Muscle layer of colon (tissue), 2 donors: Measurements from ENCODE around the gene TTC27.
"Not testable (repeated sequence)": the region's sequence is repeated elsewhere in the genome, so short reads cannot be mapped to it uniquely, and the experiment has no call there.

ENCODE experiments used
- H3K27ac ChIP-seq: one replicate; pipeline ENCODE4 v1.7.0; 2013; ENCODE audit warnings: low read depth, mild to moderate bottlenecking, low read length, moderate library complexity
- H3K27me3 ChIP-seq, 2 donors: one replicate each; pipeline ENCODE4 v1.7.0; 2013; ENCODE audit warnings: low read length in 2 of 2, mild to moderate bottlenecking in 2 of 2; ENCODE audit not compliant: insufficient read depth in 2 of 2, control insufficient read depth in 1 of 2
- H3K36me3 ChIP-seq: one replicate; pipeline ENCODE4 v1.7.0; 2013; ENCODE audit warnings: mild to moderate bottlenecking, low read length; ENCODE audit not compliant: insufficient read depth
- H3K4me1 ChIP-seq: one replicate; pipeline ENCODE4 v1.7.0; 2013; ENCODE audit warnings: mild to moderate bottlenecking, low read length; ENCODE audit not compliant: insufficient read depth
- H3K4me3 ChIP-seq, 2 donors: one replicate each; pipeline ENCODE4 v1.7.0; 2013; ENCODE audit warnings: low read length in 2 of 2, low read depth in 1 of 2, mild to moderate bottlenecking in 1 of 2, moderate library complexity in 1 of 2
- H3K9ac ChIP-seq: one replicate; pipeline ENCODE4 v1.7.0; 2013; ENCODE audit warnings: low read length
- H3K9me3 ChIP-seq: one replicate; pipeline ENCODE4 v1.7.0; 2013; ENCODE audit warnings: mild to moderate bottlenecking, low read length
- donor health status: abdominal sarcoma.
- donor health status: Adenocarcinoma of cecum.

The TTC27 gene

DNA sequence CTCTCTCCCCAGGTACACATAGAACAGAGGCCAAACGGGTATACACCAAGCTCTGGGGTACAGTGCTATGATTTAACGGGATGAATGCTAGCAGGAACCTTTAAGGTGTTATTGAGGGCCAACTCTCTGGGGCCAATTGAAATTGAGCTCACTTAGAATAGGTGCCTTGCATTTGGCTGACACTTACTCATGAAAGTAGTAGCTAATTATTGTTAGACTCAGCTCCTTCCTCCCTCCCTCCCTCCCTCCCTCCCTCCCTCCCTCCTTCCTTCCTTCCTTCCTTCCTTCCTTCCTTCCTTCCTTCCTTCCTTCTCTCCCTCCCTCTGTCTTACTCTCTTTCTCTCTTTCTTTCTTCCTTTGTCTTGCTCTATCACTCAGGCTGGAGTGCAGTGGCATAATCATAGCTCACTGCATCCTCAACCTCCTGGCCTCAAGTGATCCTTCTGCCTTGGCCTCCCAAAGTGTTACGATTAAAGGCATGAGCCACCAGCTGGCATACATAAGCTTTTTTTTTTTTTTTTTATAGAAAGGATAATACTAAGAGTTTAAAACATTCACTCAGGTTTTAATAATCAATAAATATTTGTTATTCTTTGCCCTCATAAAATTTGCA is 95.7 kb downstream of the TTC27 start:
- no peaks in the 10 kb centered on the region for H3K27me3 ChIP-seq
- H3K27ac ChIP-seq = no peak overlapping the region
- H3K9me3 ChIP-seq = no peaks in the 10 kb centered on the region
- H3K9ac ChIP-seq = no peak overlapping the region
- no peaks in the 10 kb centered on the region for H3K36me3 ChIP-seq
- peaks cover 5% of the 10 kb centered on the region for H3K4me1 ChIP-seq
- H3K4me3 ChIP-seq = no peak overlapping the region

DNA sequence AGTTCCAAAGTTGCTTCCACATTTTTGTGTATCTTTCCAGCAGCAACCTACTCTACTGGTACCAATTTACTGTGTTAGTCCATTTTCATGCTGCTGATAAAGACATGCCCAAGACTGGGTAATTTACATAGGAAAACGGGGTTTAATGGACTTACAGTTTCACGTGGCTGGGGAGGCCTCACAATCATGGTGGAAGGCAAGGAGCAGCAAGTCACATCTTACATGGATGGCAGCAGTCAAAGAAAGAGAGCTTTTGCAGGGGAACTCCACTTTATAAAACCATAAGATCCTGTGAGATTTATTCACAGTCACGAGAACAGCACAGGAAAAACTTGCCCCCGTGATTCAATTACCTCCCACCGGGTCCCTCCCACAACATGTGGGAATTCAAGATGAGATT is 98.8 kb downstream of the TTC27 start:
- H3K4me1 ChIP-seq, H3K36me3 ChIP-seq, H3K27ac ChIP-seq, H3K4me3 ChIP-seq, H3K9me3 ChIP-seq, H3K9ac ChIP-seq, H3K27me3 ChIP-seq: not testable (repeated sequence)

DNA sequence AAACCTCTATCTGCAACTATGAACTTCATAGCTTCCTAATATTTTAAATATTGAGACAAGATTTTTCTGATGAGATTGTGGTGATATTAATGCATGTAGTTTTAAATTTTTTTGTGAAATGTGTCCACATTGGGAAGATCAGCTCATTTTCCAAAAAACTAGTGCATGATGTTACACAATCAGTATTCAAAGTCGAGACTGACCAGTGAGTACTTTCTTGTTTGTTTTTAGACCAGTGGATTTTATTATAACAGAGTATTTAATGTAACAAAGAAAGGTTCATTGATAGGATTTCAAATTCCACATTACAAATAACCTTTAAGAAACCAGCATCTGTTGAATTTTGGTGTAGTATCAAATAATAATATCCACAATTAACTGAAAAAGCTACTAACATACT is 99.3 kb downstream of the TTC27 start:
- Histone ChIP-seq H3K9me3 (no peaks in the 10 kb centered on the region), H3K9ac (no peak overlapping the region), H3K4me1 (no peaks in the 10 kb centered on the region), H3K4me3 (no peak overlapping the region), H3K27me3 (no peaks in the 10 kb centered on the region), H3K27ac (no peak overlapping the region), H3K36me3 (no peaks in the 10 kb centered on the region)

DNA sequence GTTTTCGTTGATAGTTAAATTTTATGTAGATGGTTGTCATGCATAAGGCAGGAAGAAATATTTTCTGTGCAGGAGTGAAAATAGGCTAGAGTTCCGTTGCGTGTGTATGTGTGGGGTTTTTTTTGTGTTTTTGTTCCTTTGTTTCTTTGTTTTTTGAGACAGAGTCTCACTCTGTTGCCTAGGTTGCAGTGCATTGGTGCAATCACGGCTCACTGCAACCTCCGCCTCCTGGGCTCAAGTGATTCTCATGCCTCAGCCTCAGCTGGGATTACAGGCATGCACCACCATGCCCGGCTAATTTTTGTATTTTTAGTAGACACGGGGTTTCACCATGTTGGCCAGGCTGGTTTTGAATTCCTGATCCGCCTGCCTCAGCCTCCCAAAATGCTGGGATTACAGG is 103.1 kb downstream of the TTC27 start:
- not testable (repeated sequence) for H3K36me3 ChIP-seq, H3K4me1 ChIP-seq, H3K9ac ChIP-seq, H3K27me3 ChIP-seq, H3K9me3 ChIP-seq, H3K4me3 ChIP-seq, H3K27ac ChIP-seq

DNA sequence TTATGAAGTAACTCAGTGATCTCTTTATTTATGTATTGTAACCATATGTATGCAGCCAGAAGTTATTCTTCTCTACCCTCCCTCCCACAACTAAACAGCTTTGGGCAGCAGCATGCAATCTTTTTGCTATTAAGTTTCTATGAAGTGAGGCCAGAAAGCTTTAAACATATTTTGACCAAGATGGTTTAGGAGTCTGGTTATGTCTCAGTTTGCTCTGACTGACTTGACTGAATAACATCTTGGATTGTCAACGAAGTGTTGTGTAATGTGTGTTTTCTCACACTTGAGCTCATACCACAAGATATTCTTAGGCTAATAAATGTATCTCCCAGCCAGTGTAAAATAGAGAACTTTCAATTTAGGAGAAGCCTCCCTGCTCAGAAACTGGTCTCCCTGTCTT is 104.3 kb downstream of the TTC27 start:
- H3K4me3 ChIP-seq = no peak overlapping the region
- H3K9ac ChIP-seq = no peak overlapping the region
- no peaks in the 10 kb centered on the region for H3K27me3 ChIP-seq
- no peaks in the 10 kb centered on the region for H3K9me3 ChIP-seq
- H3K36me3 ChIP-seq = no peaks in the 10 kb centered on the region
- H3K4me1 ChIP-seq = no peaks in the 10 kb centered on the region
- H3K27ac ChIP-seq = no peak overlapping the region

DNA sequence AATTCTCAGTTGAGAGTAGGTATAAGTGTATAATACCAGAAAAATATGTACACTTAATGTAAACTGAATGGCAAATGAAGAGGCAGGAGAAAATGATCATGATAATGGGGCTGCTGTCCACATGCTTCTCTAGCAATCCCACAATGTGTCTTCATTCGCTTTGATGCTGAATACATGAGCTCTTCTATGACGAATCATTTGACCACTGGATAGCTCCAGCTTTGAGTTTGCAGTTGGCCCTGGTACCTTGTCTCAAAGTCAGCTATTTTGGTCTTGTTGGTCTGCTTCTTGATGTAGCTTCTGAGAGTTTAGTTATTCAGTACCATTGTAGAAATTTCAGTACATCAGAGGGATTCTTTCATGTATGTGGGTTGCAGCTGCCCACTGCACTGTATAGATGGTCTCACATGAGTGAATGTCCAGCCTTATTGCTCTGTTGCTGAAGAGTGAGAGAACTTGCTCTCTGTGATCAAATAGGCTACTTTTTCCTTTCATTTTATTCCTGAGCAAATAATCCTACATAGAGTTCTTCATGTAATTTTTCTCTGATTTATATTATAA is 105.1 kb downstream of the TTC27 start:
- Histone ChIP-seq H3K27ac (no peak overlapping the region), H3K27me3 (no peaks in the 10 kb centered on the region), H3K9me3 (no peaks in the 10 kb centered on the region), H3K4me3 (no peak overlapping the region), H3K36me3 (no peaks in the 10 kb centered on the region), H3K4me1 (no peaks in the 10 kb centered on the region), H3K9ac (no peak overlapping the region)

DNA sequence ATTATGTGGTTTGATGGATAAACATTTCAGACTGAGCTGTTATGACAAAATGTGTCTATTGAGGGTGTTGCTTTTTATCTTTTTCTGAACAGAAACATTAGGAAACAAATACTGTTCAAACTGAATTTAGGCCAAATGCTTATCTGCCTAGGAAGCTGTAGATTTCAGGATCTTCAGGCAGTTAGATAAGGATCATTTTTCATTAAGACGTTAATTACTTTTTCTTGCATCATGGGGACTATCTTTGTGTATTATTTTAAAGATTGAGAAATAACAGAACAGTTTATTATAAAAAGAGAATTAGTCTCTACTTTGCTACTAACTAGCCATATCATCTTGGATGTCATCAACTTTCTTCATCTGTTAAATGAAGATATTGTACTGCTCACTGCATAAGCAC is 107.5 kb downstream of the TTC27 start:
- Histone ChIP-seq H3K27ac (no peak overlapping the region), H3K9ac (no peak overlapping the region), H3K36me3 (no peaks in the 10 kb centered on the region), H3K4me1 (no peaks in the 10 kb centered on the region), H3K9me3 (no peaks in the 10 kb centered on the region), H3K4me3 (no peak overlapping the region), H3K27me3 (no peaks in the 10 kb centered on the region)

DNA sequence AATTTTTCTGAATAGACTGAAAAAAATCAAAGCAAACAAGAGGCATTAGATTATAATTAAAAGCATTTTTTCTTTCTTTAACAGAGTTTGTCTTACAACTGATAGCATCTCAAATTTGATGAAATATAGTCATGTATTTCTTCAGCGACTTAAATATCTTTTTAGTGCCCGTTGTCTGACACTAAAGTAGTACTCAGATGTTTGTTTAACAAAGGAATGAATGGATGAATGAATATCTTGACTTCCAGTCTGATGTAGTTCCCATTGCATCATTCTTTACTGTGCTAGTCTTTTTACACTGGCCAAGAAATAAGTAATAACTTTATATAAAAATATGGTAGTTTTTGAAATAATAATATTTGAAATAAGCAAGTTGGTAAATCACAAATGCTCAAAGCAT is 111.1 kb downstream of the TTC27 start:
- Histone ChIP-seq H3K4me1 (no peaks in the 10 kb centered on the region), H3K27ac (no peak overlapping the region), H3K9ac (no peak overlapping the region), H3K36me3 (no peaks in the 10 kb centered on the region), H3K27me3 (no peaks in the 10 kb centered on the region), H3K4me3 (no peak overlapping the region), H3K9me3 (no peaks in the 10 kb centered on the region)

DNA sequence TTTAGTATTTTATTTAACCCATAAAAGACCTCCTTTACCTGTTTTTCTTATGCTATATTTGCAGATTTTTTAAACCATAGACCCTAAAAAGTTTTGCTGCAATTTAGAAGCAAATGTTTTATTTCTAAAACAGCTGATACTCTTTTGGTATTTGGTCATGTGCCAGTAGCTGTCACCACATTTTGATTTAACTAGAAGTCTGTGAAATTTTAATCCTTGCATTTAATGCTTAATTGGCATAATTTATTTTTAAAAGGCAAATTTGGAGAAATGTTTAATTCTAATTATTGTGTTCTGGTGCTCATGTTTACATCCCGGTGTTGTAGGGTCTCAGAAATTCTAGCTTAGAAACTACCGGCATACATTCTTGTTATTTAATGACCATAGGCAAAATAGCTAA is 111.8 kb downstream of the TTC27 start:
- Histone ChIP-seq H3K9ac (no peak overlapping the region), H3K27ac (no peak overlapping the region), H3K4me1 (no peaks in the 10 kb centered on the region)

DNA sequence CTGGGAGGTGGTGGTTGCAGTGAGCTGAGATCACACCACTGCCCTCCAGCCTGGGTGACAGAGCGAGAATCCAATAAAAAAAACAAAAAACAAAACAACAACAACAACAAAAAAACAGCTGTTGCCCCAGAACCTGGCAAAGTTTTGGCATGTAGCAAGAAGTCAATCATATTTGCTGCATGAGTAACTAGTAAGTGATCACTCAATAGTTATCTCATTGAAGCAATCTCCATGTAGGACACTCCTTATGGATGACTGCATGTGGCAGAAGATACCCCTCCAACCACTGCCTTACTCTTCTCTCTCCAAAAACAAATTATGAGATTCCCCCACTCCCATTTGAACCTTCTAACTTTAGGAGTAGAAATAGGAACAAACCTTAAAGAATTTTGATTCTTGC is 113.7 kb downstream of the TTC27 start:
- Histone ChIP-seq H3K4me3 (no peak overlapping the region), H3K27me3 (no peaks in the 10 kb centered on the region), H3K9me3 (no peaks in the 10 kb centered on the region), H3K4me1 (peaks cover 3% of the 10 kb centered on the region), H3K9ac (no peak overlapping the region), H3K27ac (no peak overlapping the region), H3K36me3 (no peaks in the 10 kb centered on the region)

More for the DNA sequence above, 111.8 kb downstream of the TTC27 start:
- Histone ChIP-seq H3K9me3 (no peaks in the 10 kb centered on the region), H3K4me3 (no peak overlapping the region), H3K36me3 (no peaks in the 10 kb centered on the region), H3K27me3 (no peaks in the 10 kb centered on the region)

DNA sequence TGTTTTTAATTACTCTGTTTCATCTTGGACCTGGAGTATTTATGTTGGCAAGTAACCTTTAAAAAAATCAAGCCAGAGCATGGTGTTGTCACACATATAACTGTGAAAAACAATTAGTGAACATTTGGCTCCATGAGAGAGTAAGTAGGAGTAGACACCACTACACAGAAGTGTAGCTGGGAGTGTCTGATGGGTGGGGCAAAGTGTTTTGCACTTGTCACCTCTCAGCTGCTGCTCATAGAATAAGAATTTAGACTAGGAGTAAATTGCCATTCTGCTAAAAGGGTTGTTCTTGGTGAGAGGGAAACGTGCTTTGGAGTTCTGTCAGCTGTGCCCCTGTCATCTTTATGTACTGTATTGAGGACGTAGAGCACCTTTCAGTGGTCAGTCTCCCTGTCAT is 114.5 kb downstream of the TTC27 start:
- no peak overlapping the region for H3K27ac ChIP-seq
- no peak overlapping the region for H3K4me3 ChIP-seq
- H3K27me3 ChIP-seq = no peaks in the 10 kb centered on the region
- H3K4me1 ChIP-seq = peaks cover 3% of the 10 kb centered on the region
- H3K9ac ChIP-seq = no peak overlapping the region
- no peaks in the 10 kb centered on the region for H3K36me3 ChIP-seq
- H3K9me3 ChIP-seq = no peaks in the 10 kb centered on the region

DNA sequence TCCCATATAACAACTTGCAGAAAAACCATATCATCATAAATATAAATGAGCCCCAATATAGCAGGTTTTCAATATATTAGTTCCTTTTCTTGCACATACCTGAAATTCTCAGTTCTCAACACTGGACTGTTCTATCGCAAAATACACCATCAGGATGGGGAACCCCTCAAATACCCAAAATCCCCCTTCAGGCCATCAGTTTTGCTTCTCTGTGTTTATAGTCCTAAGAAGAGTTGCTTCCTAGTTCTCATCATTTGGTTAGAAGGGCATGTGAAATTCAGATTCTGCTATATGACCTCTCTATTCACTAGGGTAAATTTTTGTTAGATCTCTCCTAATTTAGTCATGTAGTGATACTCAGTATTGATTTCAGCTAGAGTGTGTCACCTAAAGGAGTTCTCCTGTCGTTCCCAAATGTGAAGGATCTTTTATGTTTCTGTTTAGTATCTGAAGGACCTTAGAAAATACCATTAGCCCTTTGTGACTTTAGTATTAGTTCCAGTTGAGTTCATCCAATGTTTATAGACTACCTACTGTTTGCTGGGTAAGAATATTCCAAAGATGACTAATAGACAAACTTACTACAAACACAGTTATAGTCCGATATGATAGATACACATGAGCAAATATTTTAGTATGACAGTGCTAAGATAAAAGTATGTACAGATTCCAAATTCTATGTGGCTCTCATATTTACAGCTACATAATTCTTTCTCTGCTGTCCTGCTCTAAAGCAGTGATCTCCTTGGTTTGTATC is 115.8 kb downstream of the TTC27 start:
- Histone ChIP-seq H3K9ac (no peak overlapping the region), H3K4me1 (peaks cover 3% of the 10 kb centered on the region), H3K9me3 (no peaks in the 10 kb centered on the region), H3K4me3 (no peak overlapping the region), H3K27me3 (no peaks in the 10 kb centered on the region), H3K36me3 (no peaks in the 10 kb centered on the region), H3K27ac (no peak overlapping the region)
